Measurements from ENCODE around the gene PYCARD.

Gene PYCARD

GRCh38 chr16:31183432-31184428 is 18.8 kb downstream of the PYCARD start:
- Histone ChIP-seq H3K4me3 (replicated peaks; ENCODE audit: insufficient read depth, low read length) (peak overlapping the region; percentile 74), H3K27ac (replicated peaks) (peak overlapping the region; percentile 36; the same call in 1 of the 2 replicates), H3K27me3 (ENCODE audit: insufficient read depth, poor library complexity, severe bottlenecking) (no peaks in the 10 kb centered on the region)
- peak in 1 of 2 experiments; percentile 58 for DNase-seq (ENCODE audit: low read depth in 1 of 2, low spot score in 1 of 2)
- TF ChIP-seq POLR2AphosphoS5 (IDR thresholded peaks at IDR 0.05; ENCODE audit: low read depth): peak; percentile 20; the same call in 1 of the 2 replicates
- TF ChIP-seq SPI1 (IDR thresholded peaks at IDR 0.05; ENCODE audit: borderline replicate concordance, low read depth): no peak
- no peak for TF ChIP-seq GABPA (IDR thresholded peaks at IDR 0.05; ENCODE audit: low read depth)
- TF ChIP-seq, protein P1, sequence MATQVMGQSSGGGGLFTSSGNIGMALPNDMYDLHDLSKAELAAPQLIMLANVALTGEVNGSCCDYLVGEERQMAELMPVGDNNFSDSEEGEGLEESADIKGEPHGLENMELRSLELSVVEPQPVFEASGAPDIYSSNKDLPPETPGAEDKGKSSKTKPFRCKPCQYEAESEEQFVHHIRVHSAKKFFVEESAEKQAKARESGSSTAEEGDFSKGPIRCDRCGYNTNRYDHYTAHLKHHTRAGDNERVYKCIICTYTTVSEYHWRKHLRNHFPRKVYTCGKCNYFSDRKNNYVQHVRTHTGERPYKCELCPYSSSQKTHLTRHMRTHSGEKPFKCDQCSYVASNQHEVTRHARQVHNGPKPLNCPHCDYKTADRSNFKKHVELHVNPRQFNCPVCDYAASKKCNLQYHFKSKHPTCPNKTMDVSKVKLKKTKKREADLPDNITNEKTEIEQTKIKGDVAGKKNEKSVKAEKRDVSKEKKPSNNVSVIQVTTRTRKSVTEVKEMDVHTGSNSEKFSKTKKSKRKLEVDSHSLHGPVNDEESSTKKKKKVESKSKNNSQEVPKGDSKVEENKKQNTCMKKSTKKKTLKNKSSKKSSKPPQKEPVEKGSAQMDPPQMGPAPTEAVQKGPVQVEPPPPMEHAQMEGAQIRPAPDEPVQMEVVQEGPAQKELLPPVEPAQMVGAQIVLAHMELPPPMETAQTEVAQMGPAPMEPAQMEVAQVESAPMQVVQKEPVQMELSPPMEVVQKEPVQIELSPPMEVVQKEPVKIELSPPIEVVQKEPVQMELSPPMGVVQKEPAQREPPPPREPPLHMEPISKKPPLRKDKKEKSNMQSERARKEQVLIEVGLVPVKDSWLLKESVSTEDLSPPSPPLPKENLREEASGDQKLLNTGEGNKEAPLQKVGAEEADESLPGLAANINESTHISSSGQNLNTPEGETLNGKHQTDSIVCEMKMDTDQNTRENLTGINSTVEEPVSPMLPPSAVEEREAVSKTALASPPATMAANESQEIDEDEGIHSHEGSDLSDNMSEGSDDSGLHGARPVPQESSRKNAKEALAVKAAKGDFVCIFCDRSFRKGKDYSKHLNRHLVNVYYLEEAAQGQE (IDR thresholded peaks at IDR 0.05; ENCODE audit: insufficient replicate concordance, low read depth): peak; percentile 46

- no peaks in the 10 kb centered on the region for H3K27me3 ChIP-seq (ENCODE audit: insufficient read depth, poor library complexity, severe bottlenecking)
- TF ChIP-seq POLR2AphosphoS5 (IDR thresholded peaks at IDR 0.05; ENCODE audit: low read depth): no peak
- no peak for TF ChIP-seq CTCF (IDR thresholded peaks at IDR 0.05; ENCODE audit: insufficient read depth, low read length)
- TF ChIP-seq GABPA (IDR thresholded peaks at IDR 0.05; ENCODE audit: low read depth): no peak
- TF ChIP-seq, protein P1 (IDR thresholded peaks at IDR 0.05; ENCODE audit: insufficient replicate concordance, low read depth): no peak
- no peak for TF ChIP-seq SPI1 (IDR thresholded peaks at IDR 0.05; ENCODE audit: borderline replicate concordance, low read depth)
- peak overlapping the region; percentile 100 for H3K27ac ChIP-seq (replicated peaks)
- H3K4me3 ChIP-seq (replicated peaks; ENCODE audit: insufficient read depth, low read length): peak overlapping the region; percentile 74
- DNase-seq (ENCODE audit: low read depth in 1 of 2, low spot score in 1 of 2): peak in 1 of 2 experiments; percentile 35
Observed at GRCh38 chr16:31182391-31182790, 20.2 kb downstream of the PYCARD start.

DNA sequence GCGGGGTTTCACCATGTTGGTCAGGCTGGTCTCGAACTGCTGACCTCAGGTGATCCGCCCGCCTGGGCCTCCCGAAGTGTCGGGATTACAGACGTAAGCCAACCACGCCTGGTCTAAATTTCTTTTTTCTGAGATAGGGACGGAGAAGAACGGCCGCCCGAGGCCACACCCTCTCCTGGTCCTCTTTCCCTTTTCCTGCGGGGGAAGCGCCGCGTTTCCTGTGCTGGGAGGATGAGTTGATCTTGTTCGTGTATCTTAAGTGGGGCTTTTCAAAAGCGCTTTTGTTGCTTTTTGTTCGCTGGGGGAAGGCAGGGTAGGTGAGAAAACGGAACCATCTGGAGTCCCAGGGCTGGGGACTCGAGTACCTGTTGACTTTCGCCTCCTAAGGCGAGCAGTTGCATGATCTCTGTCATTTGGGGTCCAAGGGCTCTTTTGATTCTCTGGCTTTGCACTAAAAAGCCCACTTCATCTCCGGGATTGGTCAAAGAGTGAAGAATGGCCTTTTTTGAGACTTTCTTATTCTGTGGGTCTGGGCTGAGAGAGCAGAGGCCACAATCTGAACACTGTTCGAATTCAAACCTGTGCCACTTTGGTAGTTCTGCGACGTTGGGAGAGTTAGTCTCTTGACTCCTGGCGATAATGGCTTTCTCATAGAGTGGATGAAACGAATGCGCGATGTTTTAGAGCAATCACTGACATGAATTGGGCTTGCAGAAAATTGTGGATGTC is 21.3 kb downstream of the PYCARD start:
- Histone ChIP-seq H3K4me3 (replicated peaks; ENCODE audit: insufficient read depth, low read length) (peak overlapping the region; percentile 74), H3K27me3 (ENCODE audit: insufficient read depth, poor library complexity, severe bottlenecking) (no peaks in the 10 kb centered on the region), H3K27ac (replicated peaks) (peak overlapping the region; percentile 100)
- peak; percentile 39 to 41 for DNase-seq (ENCODE audit: low read depth in 1 of 2, low spot score in 1 of 2)
- TF ChIP-seq SPI1 (IDR thresholded peaks at IDR 0.05; ENCODE audit: borderline replicate concordance, low read depth): 0 out of 2 replicates have a peak, but pooled peaks have one; percentile 2
- TF ChIP-seq, protein P1 (IDR thresholded peaks at IDR 0.05; ENCODE audit: insufficient replicate concordance, low read depth): no peak
